ENCODE data around the gene SORCS2.

SORCS2 gene

DNA sequence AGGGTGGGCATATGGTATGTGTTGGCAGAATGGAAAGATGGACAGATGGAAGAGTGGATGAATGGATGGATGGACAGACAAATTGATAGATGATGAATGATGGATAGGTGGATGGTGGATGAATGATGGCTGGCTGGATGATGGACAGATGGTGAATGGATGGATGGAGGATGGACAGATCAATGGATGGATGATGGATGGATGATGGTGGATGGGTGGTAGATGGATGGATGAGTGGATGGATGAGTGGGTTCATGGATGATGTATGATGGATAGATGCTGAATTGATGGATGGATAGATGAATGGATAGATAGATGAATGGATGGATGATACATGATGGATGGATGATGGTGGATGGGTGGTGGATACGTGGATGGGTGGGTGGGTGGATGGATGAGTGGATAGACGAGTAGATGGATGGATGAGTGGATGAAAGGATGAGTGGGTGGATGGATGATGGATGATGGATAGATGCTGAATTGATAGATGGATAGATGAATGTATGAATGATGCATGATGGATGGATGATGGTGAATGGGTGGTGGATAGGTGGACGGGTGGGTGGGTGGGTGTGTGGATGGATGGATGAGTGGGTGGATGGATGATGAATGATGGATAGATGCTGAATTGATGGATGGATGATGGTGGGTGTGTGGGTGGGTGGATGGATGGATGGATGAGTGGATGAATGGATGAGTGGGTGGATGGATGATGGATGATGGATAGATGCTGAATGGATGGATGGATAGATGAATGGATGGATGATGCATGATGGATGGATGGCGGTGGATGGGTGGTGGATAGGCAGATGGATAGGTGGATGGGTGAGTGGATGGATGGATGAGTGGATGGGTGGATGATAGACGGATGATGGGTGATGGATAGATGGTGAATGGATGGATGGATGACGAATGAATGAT is 497.7 kb downstream of the SORCS2 start:
- TF ChIP-seq, protein P1, sequence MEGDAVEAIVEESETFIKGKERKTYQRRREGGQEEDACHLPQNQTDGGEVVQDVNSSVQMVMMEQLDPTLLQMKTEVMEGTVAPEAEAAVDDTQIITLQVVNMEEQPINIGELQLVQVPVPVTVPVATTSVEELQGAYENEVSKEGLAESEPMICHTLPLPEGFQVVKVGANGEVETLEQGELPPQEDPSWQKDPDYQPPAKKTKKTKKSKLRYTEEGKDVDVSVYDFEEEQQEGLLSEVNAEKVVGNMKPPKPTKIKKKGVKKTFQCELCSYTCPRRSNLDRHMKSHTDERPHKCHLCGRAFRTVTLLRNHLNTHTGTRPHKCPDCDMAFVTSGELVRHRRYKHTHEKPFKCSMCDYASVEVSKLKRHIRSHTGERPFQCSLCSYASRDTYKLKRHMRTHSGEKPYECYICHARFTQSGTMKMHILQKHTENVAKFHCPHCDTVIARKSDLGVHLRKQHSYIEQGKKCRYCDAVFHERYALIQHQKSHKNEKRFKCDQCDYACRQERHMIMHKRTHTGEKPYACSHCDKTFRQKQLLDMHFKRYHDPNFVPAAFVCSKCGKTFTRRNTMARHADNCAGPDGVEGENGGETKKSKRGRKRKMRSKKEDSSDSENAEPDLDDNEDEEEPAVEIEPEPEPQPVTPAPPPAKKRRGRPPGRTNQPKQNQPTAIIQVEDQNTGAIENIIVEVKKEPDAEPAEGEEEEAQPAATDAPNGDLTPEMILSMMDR (IDR thresholded peaks at IDR 0.05; ENCODE audit: extremely low read depth, missing control alignments), result no peak
- no peak for DNase-seq (ENCODE audit: low spot score)

DNA sequence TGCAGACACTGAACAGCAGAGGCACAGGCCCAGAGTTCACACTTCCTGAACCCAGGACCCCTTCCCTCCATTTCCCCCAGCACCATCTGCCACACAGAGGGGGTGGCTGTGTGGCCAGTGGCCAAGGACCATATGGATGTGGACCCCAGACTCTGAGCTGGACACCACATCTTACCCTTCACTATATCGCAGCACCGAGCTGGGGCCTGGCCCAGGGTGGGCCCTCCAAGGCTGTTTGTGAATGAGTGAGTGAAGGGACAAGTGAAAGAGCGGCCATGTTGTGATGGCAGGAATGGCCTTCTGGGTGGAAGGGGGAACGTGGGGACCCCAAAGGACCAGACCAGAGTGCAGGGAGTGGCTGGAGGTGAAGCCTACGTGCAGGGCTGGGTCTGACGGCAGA is 498.7 kb downstream of the SORCS2 start:
- no peak for DNase-seq (ENCODE audit: low spot score)
- TF ChIP-seq, protein P1 (IDR thresholded peaks at IDR 0.05; ENCODE audit: extremely low read depth, missing control alignments), result no peak

DNA sequence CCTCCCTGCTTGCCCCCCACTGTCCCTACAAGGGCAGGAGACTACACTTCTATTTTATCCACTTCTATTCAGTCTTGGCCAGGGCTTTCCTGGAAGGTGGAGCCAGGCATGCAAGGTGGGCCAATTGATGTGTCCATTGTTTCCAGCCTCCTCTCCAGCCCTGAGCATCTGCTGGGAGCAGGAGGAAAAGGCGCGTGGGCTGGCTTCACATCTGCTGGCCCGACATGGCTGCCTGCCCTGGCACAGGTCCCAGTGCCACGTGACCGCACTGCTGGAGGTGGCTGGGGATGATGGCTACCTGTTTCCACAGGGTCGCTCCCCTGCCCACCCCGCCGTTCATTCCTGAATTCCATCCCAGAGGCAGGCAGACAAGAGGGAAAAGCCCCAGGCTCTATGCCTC is 499.6 kb downstream of the SORCS2 start:
- no peak for DNase-seq (ENCODE audit: low spot score)

DNA sequence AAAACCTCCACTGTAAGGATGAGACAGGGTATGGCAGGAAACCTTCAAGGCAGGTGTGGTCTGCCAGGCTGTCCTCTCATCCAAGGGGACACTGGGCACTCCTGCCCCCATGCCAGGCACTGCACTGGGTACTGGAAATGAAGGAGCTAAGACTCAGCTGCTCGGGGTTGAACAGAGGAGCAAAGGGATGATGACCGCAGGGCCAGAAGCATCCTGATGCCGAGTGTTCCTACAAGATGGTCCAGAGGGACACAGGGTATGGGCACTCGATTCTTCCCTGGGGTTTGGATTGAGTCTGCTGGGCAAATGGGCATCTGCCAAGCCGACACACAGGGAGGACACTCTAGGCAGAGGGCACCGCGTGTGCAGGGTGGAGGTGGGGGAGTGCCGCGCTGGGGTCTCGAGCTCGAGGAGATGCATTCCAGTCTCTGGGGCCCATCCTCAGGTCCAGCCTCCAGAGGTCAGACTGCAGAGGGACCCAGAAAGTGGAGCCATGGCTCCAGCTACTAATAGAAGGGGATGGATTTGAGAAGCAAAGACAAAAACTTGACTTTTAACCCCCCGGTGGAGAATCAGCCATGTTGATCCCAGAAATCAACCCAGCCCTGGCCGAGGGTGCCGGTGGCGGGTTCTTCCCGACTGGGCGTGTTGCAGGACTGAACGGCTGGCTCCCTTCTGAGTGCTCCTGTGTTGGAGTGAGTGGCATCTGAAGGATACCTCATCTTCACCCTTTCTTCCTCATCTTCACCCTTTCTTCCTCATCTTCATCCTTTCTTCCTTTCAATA is 500.3 kb downstream of the SORCS2 start:
- no peak for DNase-seq (ENCODE audit: low spot score)
- TF ChIP-seq, protein P1 (IDR thresholded peaks at IDR 0.05; ENCODE audit: extremely low read depth, missing control alignments), result no peak

More for the DNA sequence above, 499.6 kb downstream of the SORCS2 start:
- TF ChIP-seq, protein P1 (IDR thresholded peaks at IDR 0.05; ENCODE audit: extremely low read depth, missing control alignments), result no peak

DNA sequence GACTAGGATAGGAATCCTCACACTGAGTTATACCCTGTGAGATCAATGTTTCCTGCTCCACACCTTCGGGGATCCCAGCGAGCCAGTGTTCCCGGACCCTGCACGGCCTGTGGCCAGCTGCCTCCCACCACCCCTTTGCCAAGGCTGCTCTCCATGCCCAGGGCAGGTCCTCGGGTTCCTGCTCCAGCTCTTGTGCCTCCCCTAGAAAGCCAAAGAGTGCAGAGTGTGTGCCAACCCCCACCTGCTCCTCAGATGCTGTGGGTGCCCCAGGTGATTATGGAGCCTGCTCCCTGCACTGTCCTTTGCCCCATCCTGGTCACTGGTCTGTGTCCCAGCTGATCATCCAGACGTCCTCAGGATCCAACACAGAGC is 500.9 kb downstream of the SORCS2 start:
- TF ChIP-seq, protein P1 (IDR thresholded peaks at IDR 0.05; ENCODE audit: extremely low read depth, missing control alignments), result no peak
- DNase-seq (ENCODE audit: low spot score), result no peak

DNA sequence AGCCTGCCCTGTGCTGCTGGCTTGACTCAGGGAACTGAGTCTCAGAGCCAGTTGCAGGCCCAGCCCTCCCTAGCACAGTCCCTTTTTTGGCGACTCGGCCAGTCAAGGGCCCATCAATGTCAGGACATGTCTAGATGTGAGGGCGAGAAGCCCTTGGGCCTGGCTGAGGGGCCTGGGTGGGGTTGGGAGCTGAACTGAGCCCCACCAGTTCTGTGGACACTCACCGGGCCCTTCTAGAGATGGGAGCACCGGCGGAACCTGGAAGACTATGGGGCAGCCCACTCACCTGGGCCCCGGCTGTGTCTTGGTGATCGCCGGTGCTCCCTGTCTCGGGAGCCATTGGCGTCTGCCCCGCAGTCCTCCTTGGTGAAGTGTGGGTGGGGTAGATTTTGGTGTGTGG is 501.4 kb downstream of the SORCS2 start:
- TF ChIP-seq, protein P1 (IDR thresholded peaks at IDR 0.05; ENCODE audit: extremely low read depth, missing control alignments), result no peak
- no peak for DNase-seq (ENCODE audit: low spot score)

DNA sequence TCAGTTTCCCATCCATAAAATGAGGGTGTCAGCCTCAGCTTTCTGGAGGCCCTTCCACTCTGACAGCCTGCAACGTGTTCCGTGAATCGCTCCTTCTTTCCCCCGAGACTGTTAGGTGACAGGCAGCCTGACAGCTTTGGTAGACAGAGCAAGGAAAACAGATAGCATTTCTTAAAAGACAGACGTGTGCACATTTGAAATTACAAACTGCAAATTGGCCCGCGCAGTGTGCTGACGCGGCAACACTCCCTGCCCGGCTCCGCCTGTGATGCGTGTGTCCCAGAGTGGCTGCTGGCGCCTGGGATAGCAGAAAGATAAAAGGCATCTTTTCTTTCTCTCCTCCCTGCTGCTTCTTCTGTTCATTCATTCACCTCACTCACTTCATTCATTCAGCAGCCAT is 502.0 kb downstream of the SORCS2 start:
- TF ChIP-seq, protein P1 (IDR thresholded peaks at IDR 0.05; ENCODE audit: extremely low read depth, missing control alignments), result no peak
- no peak for DNase-seq (ENCODE audit: low spot score)

Data from GM20000 (cell line).